Measurements from ENCODE around the gene SCAMP1. TPM values are rescaled to one million over a fixed set of nuclear protein-coding genes. Genes with fewer than 3 reads are reported as not detected.
"Not testable (repeated sequence)": the region's sequence is repeated elsewhere in the genome, so short reads cannot be mapped to it uniquely, and the experiment has no call there.

SCAMP1 gene
- total and polyA plus RNA-seq, 2 experiments from 2014 or later = 22.4 to 47.6 TPM

DNA sequence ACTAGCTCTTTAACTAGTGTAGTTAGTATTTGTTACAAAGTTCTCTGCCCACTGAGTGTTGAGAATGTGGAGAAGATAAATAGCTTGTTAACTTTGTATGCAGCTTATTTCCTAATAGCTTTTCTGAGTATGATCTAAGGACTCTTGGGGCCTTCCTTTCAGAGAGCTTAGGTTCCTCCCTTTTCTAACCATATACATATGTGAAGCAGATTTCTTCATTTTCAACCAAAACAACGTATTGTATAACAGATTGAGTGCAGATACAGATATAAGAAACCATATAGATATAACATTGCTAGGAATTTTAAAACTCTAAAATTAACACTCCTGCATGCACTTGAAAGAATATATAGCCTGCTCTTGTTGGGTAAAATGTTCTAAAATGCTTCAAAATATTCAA, 70.4 kb downstream of the SCAMP1 start:
- no peak overlapping the region for H3K4me3 ChIP-seq
- WGBS (ENCODE audit: low lambda C conversion rate, missing lambda C conversion rate) = 78% methylated on average over 1 of the region's 1 CpG
- DNase-seq (ENCODE audit: low spot score) = no peak
- no peaks in the 10 kb centered on the region for H4K20me1 ChIP-seq (ENCODE audit: insufficient read depth, poor library complexity, severe bottlenecking)
- no peak overlapping the region for H2AFZ ChIP-seq
- H3K79me2 ChIP-seq = no peaks in the 10 kb centered on the region
- no peaks in the 10 kb centered on the region for H3K9me2 ChIP-seq (replicated peaks; ENCODE audit: insufficient read depth)
- no peak overlapping the region for H3K27ac ChIP-seq
- H3K9me3 ChIP-seq (ENCODE audit: low read depth) = no peaks in the 10 kb centered on the region
- H3K4me2 ChIP-seq = no peak overlapping the region
- no peaks in the 10 kb centered on the region for H3K4me1 ChIP-seq (ENCODE audit: insufficient read depth)
- H3K27me3 ChIP-seq = no peaks in the 10 kb centered on the region
- peaks cover 2% of the 10 kb centered on the region for H3K36me3 ChIP-seq (replicated peaks; ENCODE audit: insufficient read depth, low read depth)
- TF ChIP-seq, protein P1, sequence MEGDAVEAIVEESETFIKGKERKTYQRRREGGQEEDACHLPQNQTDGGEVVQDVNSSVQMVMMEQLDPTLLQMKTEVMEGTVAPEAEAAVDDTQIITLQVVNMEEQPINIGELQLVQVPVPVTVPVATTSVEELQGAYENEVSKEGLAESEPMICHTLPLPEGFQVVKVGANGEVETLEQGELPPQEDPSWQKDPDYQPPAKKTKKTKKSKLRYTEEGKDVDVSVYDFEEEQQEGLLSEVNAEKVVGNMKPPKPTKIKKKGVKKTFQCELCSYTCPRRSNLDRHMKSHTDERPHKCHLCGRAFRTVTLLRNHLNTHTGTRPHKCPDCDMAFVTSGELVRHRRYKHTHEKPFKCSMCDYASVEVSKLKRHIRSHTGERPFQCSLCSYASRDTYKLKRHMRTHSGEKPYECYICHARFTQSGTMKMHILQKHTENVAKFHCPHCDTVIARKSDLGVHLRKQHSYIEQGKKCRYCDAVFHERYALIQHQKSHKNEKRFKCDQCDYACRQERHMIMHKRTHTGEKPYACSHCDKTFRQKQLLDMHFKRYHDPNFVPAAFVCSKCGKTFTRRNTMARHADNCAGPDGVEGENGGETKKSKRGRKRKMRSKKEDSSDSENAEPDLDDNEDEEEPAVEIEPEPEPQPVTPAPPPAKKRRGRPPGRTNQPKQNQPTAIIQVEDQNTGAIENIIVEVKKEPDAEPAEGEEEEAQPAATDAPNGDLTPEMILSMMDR (IDR thresholded peaks at IDR 0.05; ENCODE audit: poor library complexity) = no peak
- TF ChIP-seq EZH2phosphoT487 (IDR thresholded peaks at IDR 0.05; ENCODE audit: low read depth, severe bottlenecking, unreplicated experiment) (no peak), EZH2 (IDR thresholded peaks at IDR 0.05; ENCODE audit: borderline replicate concordance) (no peak)

DNA sequence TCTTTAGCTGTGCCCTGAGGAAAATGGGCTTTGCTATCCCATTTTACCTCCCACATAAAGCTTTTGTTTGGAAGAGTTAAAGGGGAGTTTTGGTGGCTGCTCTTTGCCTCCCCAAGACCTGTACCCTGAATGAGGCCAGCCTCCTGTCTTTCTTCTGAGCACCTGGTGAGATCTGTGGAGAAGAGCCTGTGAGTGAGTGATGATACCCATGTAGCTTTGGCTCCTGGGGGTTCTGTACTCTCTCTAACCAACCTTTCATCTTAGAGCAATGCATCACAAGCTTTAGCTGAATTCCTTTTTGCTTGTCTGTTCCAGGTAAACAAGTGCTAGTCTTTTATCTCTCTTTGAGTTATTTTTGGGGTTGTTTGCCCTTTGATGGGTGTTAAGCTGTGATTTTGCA, 73.6 kb downstream of the SCAMP1 start:
- Histone ChIP-seq H3K79me2 (no peaks in the 10 kb centered on the region), H2AFZ (no peak overlapping the region), H3K36me3 (replicated peaks; ENCODE audit: insufficient read depth, low read depth) (no peaks in the 10 kb centered on the region), H3K27ac (no peak overlapping the region), H3K4me2 (no peak overlapping the region), H3K4me3 (no peak overlapping the region), H3K27me3 (no peaks in the 10 kb centered on the region), H4K20me1 (ENCODE audit: insufficient read depth, poor library complexity, severe bottlenecking) (no peaks in the 10 kb centered on the region), H3K9me3 (ENCODE audit: low read depth) (no peaks in the 10 kb centered on the region), H3K9me2 (replicated peaks; ENCODE audit: insufficient read depth) (no peaks in the 10 kb centered on the region), H3K4me1 (ENCODE audit: insufficient read depth) (no peaks in the 10 kb centered on the region)
- TF ChIP-seq, protein P1 (IDR thresholded peaks at IDR 0.05; ENCODE audit: poor library complexity) = no peak
- TF ChIP-seq EZH2 (IDR thresholded peaks at IDR 0.05; ENCODE audit: borderline replicate concordance) (no peak), EZH2phosphoT487 (IDR thresholded peaks at IDR 0.05; ENCODE audit: low read depth, severe bottlenecking, unreplicated experiment) (no peak)
- DNase-seq (ENCODE audit: low spot score) = no peak

DNA sequence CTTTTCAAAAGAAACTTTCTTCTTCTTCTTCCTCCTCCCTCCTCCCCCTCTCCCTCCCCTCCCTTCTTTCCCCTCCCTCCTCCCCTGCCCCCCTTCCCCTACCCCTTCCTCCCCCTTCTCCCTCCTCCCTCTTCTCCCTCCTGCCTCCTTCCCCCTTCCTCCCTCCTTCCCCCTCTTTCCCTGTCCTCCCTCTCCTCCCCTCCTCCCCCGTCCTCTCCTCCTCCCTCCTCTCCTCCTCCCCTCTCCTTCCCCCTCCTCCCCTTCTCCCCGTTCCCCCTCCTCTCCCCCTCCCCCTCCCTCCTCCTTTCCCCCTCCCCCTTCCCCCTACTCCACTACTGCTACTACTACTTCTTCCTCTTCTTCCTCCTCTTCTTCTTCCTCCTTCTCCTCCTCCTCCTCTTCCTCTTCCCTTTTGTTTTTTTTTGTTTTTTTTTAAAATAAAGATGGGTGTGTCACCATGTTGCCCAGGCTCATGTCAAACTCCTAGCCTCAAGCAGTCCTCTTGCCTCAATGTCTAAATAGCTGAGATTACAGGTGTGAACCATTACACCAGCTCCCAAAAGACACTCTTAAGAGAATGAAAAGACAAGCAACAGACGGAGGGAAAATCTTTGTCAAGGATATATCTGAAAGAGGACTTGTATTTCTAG, 87.5 kb downstream of the SCAMP1 start:
- H3K27me3 ChIP-seq = no peaks in the 10 kb centered on the region
- no peaks in the 10 kb centered on the region for H3K36me3 ChIP-seq (replicated peaks; ENCODE audit: insufficient read depth, low read depth)
- no peaks in the 10 kb centered on the region for H4K20me1 ChIP-seq (ENCODE audit: insufficient read depth, poor library complexity, severe bottlenecking)
- TF ChIP-seq EZH2phosphoT487 (IDR thresholded peaks at IDR 0.05; ENCODE audit: low read depth, severe bottlenecking, unreplicated experiment) (no peak), EZH2 (IDR thresholded peaks at IDR 0.05; ENCODE audit: borderline replicate concordance) (no peak)
- TF ChIP-seq, protein P1 (IDR thresholded peaks at IDR 0.05; ENCODE audit: poor library complexity) = no peak
- H3K9me3 ChIP-seq (ENCODE audit: low read depth) = no peaks in the 10 kb centered on the region
- no peak overlapping the region for H3K27ac ChIP-seq
- no peaks in the 10 kb centered on the region for H3K9me2 ChIP-seq (replicated peaks; ENCODE audit: insufficient read depth)
- 94% methylated on average over 1 of the region's 3 CpGs for whole genome bisulfite sequencing (ENCODE audit: low lambda C conversion rate, missing lambda C conversion rate)
- no peaks in the 10 kb centered on the region for H3K79me2 ChIP-seq
- DNase-seq (ENCODE audit: low spot score) = no peak
- H3K4me3 ChIP-seq = no peak overlapping the region
- H2AFZ ChIP-seq = no peak overlapping the region
- no peaks in the 10 kb centered on the region for H3K4me1 ChIP-seq (ENCODE audit: insufficient read depth)
- H3K4me2 ChIP-seq = no peak overlapping the region

DNA sequence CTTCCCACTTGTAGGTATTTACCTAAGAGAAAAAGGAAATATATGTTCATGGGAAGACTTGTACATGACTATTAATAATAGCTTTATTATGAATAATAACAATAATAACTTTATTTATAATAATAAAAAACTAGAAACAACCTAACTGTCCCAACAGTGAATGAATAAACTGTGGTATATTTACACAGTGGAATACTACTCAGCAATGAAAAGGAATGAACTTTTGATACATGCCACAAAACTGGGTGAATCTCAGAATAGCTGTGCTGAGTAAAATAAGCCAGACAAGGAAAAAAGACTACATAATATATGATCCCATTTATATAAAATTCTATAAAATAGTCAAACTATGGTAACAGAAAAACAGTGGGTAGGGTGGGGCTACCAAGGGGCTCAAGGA, 88.7 kb downstream of the SCAMP1 start:
- Histone ChIP-seq H3K9me3 (ENCODE audit: low read depth) (no peaks in the 10 kb centered on the region), H3K27ac (no peak overlapping the region), H3K4me3 (no peak overlapping the region), H4K20me1 (ENCODE audit: insufficient read depth, poor library complexity, severe bottlenecking) (no peaks in the 10 kb centered on the region), H3K36me3 (replicated peaks; ENCODE audit: insufficient read depth, low read depth) (no peaks in the 10 kb centered on the region), H3K4me1 (ENCODE audit: insufficient read depth) (no peaks in the 10 kb centered on the region), H2AFZ (no peak overlapping the region), H3K9me2 (replicated peaks; ENCODE audit: insufficient read depth) (no peaks in the 10 kb centered on the region), H3K27me3 (no peaks in the 10 kb centered on the region), H3K4me2 (no peak overlapping the region), H3K79me2 (no peaks in the 10 kb centered on the region)
- no peak for TF ChIP-seq EZH2phosphoT487 (IDR thresholded peaks at IDR 0.05; ENCODE audit: low read depth, severe bottlenecking, unreplicated experiment)
- TF ChIP-seq, protein P1 (IDR thresholded peaks at IDR 0.05; ENCODE audit: poor library complexity) = no peak
- no peak for TF ChIP-seq EZH2 (IDR thresholded peaks at IDR 0.05; ENCODE audit: borderline replicate concordance)
- DNase-seq (ENCODE audit: low spot score) = no peak

DNA sequence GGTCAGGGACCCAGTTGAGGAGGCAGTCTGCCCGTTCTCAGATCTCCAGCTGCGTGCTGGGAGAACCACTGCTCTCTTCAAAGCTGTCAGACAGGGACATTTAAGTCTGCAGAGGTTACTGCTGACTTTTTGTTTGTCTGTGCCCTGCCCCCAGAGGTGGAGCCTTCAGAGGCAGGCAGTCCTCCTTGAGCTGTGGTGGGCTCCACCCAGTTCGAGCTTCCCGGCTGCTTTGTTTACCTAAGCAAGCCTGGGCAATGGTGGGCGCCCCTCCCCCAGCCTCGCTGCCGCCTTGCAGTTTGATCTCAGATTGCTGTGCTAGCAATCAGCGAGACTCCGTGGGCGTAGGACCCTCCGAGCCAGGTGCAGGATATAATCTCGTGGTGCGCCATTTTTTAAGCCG, 97.1 kb downstream of the SCAMP1 start:
- not testable (repeated sequence) for H3K9me3 ChIP-seq (ENCODE audit: low read depth); DNase-seq (ENCODE audit: low spot score); H3K4me3 ChIP-seq; H3K27ac ChIP-seq; H4K20me1 ChIP-seq (ENCODE audit: insufficient read depth, poor library complexity, severe bottlenecking); H2AFZ ChIP-seq; H3K4me2 ChIP-seq; H3K4me1 ChIP-seq (ENCODE audit: insufficient read depth); H3K9me2 ChIP-seq (replicated peaks; ENCODE audit: insufficient read depth); H3K36me3 ChIP-seq (replicated peaks; ENCODE audit: insufficient read depth, low read depth); H3K79me2 ChIP-seq; H3K27me3 ChIP-seq
- 52% methylated on average over 14 of the region's 14 CpGs for whole genome bisulfite sequencing (ENCODE audit: low lambda C conversion rate, missing lambda C conversion rate)

Measured in hepatocyte (in vitro differentiated cells).